GM18951 (cell line): ENCODE data around the gene MRPS12.
"Not testable (repeated sequence)": the region's sequence is repeated elsewhere in the genome, so short reads cannot be mapped to it uniquely, and the experiment has no call there.

ENCODE experiments used
- POLR2A ChIP-seq: IDR thresholded peaks from 4 replicates; pipeline ENCODE4 v1.6.1; 2011; ENCODE audit warnings: mild to moderate bottlenecking; ENCODE audit not compliant: insufficient read length, insufficient read depth; ENCODE audit errors: extremely low read depth
- in situ Hi-C: fragments of 300-500 bp; cut with MboI; formaldehyde crosslinking; loops from one replicate; pipeline ENCODE4 v1.12.0; 2022; ENCODE audit warnings: low sequenced_read_pairs, mixed read lengths, inconsistent platforms; ENCODE audit not compliant: unreplicated experiment

The MRPS12 gene

DNA sequence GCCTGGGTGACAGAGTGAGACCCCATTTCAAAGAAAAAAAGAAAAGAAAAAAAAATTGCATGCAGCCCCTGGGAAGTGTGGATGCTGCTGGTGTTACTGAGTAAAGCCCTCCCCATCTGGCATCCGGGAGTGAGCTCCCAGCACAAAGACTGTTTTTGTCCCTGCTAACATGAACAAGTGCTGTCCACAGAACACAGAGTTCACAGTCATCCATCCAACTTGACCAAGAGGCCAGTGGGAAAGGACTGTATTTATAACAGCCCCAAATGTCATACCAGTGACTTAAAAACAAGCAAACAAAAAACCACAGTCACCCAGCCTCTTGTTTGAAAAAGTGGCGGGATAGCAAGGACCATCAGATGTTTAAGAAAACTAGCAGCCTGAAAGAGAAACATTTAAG, 34.0 kb downstream of the MRPS12 start:
- TF ChIP-seq POLR2A: no peak
- in situ Hi-C loops: no loop called here

DNA sequence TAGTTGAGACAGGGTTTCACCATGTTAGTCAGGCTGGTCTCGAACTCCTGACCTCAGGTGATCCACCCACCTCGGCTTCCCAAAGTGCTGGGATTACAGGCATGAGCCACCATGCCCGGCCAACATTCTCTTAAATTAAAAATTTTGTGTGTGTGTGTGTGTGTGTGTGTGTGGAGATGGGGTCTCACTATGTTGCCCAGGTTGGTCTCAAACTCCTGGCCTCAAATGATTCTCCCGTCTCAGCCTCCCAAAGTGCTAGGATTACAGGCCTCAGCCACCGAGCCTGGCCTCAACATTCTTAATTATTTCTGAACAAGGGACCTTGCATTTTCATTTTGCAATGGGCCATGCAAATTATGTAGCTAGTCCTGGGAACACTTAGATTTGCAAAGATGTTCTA, 35.4 kb downstream of the MRPS12 start:
- in situ Hi-C loops: not testable (repeated sequence)

DNA sequence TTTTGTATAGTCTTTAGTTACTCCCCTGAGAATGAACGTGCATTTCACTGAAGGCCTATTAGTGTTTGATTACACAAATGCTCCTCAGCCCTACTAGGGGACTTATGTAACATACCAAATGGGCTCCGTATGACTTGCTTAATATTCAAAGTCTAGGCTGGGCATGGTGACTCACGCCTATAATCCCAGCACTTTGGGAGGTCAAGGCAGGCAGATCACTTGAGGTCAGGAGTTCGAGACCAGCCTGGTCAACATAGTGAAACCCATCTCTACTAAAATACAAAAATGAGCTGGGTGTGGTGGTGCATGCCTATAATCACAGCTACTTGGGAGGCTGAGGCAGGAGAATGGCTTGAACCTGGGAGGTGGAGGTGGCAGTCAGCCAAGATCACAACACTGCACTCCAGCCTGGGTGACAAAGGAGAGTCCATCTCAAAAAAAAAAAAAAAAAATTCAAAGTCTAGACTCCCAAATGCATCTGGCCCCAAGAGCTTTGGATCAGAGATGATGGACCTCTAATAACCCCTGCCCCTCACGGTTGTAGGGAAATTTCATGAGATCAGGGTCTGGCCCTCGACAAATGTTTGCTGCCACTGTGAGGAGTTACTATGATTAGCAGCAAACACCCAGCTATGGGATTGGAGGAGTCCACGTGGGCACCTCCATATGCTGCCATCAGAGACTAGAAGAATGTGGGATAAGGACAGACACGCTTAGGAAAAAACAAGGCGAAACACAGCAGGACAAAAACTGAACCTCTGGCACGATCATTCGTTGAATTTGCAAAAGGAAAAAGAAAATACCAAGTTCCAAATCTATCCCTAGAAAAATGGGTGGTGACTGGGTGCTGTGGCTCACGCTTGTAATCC, 40.2 kb downstream of the MRPS12 start:
- no peak for TF ChIP-seq POLR2A
- in situ Hi-C loops: no loop called here

- no peak for TF ChIP-seq POLR2A
- in situ Hi-C loops: no loop called here
Measured at GRCh38 chr19:38971672-38972071, 40.9 kb downstream of the MRPS12 start.

- in situ Hi-C loops: no loop called here
- TF ChIP-seq POLR2A: no peak
Measured at GRCh38 chr19:38974624-38975213, 44.0 kb downstream of the MRPS12 start.

GRCh38 chr19:38975214-38975860, 44.6 kb downstream of the MRPS12 start, which contains the start of gene FBXO17:
Gene FBXO17 (minus strand): TSS chr19:38975742. CDS start chr19:38950319, 25,423 bp downstream.
- no peak for TF ChIP-seq POLR2A
- in situ Hi-C loops: no loop called here

DNA sequence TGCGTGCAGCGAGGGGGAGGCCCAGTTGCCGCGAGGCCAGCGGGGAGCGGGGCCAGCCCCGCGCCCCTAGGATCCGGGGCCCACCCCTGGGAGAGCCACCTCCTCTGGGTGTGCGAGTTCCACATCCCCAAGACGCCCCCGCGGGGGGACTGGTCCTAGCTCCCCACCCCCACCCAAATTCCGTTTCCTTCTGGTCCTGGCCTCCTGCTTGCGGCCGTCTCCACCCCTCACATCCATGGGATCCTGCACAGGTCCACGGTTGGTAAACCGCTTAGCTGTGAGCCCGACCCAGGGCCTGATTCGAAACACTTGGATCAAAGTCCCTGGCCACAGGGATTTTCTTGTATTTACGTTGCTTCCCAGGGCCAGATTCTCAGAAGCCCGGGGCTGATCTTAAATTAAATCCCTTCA, 45.1 kb downstream of the MRPS12 start:
- no peak for TF ChIP-seq POLR2A
- in situ Hi-C loops: no loop called here

DNA sequence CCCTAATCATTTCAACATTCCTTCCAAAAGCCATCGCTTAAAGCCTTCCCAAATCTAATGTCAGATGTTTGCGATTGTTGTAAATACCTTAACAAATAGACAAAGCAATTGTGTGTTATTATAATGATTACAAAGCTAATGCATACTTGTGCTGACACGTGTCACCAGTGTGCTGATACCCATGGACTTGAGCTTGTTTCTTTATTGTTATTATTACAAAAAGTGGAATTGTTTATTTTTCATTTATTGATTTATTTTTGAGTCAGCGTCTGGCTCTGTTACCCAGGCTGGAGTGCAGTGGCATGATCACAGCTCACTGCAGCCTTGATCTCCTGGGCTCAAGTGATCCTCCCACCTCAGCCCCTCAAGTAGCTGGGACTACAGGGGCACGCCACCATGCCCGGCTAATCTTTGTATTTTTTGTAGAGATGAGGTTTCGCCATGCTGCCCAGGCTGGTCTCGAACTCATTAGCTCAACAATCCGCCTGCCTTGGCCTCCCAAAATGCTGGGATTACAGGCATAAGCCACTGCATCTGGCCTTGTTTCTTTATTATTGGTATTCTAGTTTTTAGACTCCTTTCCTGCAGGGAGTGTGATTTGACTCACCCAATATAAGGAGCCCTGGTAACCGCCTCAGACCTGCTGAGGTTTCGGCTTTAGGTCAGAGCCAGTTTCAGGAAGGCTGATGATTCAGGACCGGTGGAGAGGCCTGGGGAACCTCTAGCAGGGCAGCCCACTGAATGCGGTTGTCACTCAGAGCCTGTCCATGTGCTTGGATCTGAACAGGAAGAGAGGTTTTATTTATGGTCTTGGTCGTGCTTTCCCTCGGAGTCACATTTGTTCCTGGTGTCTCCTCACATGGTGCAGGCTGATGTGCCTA, 46.9 kb downstream of the MRPS12 start:
- TF ChIP-seq POLR2A: no peak
- in situ Hi-C loops: no loop called here

DNA sequence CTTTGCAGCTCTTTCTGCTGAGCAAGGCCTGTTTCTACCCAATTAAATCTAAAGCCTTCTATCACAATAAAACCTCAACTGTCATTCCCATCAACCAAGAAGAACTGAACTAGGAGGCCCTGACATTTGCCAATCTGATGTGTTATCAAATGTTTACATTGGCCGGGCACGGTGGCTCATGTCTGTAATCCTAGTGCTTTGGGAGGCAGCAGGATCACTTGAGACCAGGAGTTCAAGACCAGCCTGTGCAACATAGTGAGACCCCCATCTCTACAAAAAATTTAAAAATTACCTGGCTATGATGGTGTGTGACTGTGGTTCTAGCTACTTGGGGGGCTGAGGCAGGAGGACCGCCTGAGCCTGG, 47.6 kb downstream of the MRPS12 start:
- TF ChIP-seq POLR2A: no peak
- in situ Hi-C loops: no loop called here

DNA sequence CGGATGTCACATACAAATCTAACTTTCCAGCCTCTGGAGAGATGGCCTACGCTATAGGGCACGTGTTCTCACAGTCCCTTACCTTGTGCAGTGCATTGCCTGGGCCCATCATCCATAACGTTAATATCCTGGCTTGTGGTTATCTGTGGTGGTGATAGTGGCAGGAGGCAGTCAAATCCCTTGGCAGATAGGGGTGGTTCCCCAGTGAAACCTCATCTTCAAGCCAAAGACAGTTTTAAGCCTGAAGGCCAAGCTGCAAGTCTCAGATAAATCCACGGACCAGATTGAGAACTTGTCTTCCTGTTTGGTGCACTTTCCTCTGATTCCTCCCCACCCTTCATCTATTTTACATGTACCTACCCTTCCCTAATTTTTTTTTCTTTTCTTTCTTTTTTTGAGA, 49.1 kb downstream of the MRPS12 start:
- no peak for TF ChIP-seq POLR2A
- in situ Hi-C loops: no loop called here

- in situ Hi-C loops: no loop called here
- TF ChIP-seq POLR2A: no peak
Measured at GRCh38 chr19:38980583-38981374, 50.0 kb downstream of the MRPS12 start.
